Measurements from ENCODE around the gene AFF1. TPM values are rescaled to one million over a fixed set of nuclear protein-coding genes. Genes with fewer than 3 reads are reported as not detected.
A peak's percentile ranks its signal among the peaks of the same experiment; 100 is the strongest.

The AFF1 gene
- total RNA-seq, 1 experiment from 2014 or later: 14.5 TPM

DNA sequence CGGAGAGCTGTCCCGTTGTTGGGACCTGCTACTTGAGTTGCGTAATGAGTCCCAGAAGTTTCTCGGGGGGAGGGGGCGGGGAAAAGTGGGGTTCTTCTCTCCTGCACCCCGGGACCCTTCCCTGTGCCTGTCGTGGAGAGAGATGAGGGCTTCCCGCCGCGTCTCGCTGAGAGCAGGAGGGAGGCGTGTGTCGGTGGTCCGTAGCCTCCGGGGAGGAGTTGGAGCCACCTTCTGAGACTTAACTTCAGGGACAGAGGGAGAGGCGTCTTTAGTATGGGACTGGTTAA is 698 bp downstream of the AFF1 start:
- 0 out of 2 replicates have a peak, but pooled peaks cover 3% of the 10 kb centered on the region for H3K9me3 ChIP-seq (replicated peaks)
- DNase-seq (ENCODE audit: low read depth in 1 of 2, low spot score in 2 of 2): no peak
- peaks cover 5% of the 10 kb centered on the region for H3K36me3 ChIP-seq
- H3K27ac ChIP-seq: peak overlapping the region; percentile 73
- no peaks in the 10 kb centered on the region for H3K27me3 ChIP-seq (replicated peaks)
- H3K4me3 ChIP-seq: peak overlapping the region; percentile 93
- peaks cover 28% of the 10 kb centered on the region for H3K4me1 ChIP-seq (replicated peaks)

DNA sequence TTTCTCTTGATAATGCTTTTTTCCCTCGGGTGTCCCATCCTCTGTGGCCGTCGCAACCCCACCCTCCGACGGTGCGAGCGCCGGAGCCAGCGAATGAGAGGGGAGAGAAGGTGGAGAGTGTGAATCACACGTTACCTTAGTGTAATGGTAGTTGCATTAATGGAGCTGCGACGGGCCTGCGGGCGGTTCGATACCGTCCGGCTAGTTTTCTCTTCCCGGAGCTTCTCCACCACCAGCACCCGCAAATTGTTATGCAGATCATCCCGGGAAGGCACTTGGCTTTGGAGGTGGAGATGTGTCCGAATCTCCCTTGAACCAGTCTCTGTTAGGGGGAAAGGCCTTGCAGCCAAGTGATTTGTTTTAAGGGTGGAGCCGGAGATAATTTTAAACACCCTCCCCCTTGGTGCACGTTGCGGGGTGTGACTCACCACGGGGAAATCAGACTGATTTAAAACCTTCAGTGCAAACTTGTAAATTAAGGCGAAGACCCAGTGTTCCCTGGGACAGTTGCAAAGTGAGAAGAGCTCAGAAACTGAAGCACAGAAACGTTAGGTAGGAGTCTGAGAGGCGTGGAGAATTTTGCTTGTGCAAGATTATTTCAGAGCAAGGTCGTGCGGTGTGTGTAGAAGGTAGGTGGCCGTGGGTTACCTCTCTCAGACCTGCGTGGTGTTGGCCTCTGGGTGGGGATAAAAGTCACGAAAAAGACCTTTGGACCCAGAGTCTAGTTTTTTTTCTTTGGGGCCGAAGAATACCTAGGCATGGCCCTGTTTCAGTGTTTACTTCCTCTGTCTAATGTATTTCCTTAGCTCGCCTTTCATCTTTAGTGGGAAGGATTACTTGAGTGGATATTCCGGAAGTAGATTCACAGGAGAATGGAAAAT is 1.3 kb downstream of the AFF1 start:
- DNase-seq (ENCODE audit: low read depth in 1 of 2, low spot score in 2 of 2): peak; percentile 64 to 76
- H3K27me3 ChIP-seq (replicated peaks): no peaks in the 10 kb centered on the region

DNA sequence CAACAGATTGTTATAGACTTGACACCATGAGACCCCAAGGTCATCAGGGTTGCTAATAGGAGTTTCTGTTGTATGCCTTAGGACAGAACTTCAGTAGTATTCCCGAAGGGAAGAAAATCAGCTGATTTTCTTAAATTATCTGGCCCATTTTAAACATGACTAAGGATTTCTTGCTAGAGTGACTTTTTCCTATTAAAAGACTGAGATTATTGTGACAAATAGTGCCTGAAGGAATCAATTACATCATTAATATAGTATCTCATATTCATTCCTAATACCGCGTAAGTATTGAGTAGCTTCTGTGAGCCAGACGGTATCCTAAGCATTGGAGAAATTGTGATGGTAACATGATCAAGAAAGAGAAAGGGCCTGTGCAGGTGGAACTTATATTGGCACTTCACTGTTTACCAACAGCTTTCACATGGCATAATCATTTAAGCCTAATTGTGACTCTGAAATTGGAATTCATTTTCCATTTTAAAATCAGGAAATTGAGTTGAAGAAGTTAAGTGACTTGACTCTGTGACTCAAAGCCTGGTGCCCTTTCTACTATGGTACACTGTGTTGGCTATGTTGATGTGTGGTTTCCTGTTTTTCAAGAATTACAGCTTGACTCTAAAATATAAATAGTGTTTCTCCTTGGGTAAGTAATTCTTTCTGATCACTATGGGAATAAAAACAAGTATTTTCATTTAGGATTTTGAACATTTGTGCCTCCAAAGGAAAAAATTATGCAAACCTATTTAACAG is 4.1 kb downstream of the AFF1 start:
- H3K36me3 ChIP-seq: peaks cover 5% of the 10 kb centered on the region
- H3K9me3 ChIP-seq (replicated peaks): 0 out of 2 replicates have a peak, but pooled peaks cover 3% of the 10 kb centered on the region
- H3K27ac ChIP-seq: no peak overlapping the region
- no peak for DNase-seq (ENCODE audit: low read depth in 1 of 2, low spot score in 2 of 2)
- H3K27me3 ChIP-seq (replicated peaks): no peaks in the 10 kb centered on the region
- no peak overlapping the region for H3K4me3 ChIP-seq
- peaks cover 34% of the 10 kb centered on the region for H3K4me1 ChIP-seq (replicated peaks)

More for the DNA sequence above, 1.3 kb downstream of the AFF1 start:
- peaks cover 28% of the 10 kb centered on the region for H3K4me1 ChIP-seq (replicated peaks)
- H3K9me3 ChIP-seq (replicated peaks): 0 out of 2 replicates have a peak, but pooled peaks cover 3% of the 10 kb centered on the region
- H3K36me3 ChIP-seq: peaks cover 5% of the 10 kb centered on the region
- H3K27ac ChIP-seq: peak overlapping the region; percentile 73
- H3K4me3 ChIP-seq: peak overlapping the region; percentile 93

DNA sequence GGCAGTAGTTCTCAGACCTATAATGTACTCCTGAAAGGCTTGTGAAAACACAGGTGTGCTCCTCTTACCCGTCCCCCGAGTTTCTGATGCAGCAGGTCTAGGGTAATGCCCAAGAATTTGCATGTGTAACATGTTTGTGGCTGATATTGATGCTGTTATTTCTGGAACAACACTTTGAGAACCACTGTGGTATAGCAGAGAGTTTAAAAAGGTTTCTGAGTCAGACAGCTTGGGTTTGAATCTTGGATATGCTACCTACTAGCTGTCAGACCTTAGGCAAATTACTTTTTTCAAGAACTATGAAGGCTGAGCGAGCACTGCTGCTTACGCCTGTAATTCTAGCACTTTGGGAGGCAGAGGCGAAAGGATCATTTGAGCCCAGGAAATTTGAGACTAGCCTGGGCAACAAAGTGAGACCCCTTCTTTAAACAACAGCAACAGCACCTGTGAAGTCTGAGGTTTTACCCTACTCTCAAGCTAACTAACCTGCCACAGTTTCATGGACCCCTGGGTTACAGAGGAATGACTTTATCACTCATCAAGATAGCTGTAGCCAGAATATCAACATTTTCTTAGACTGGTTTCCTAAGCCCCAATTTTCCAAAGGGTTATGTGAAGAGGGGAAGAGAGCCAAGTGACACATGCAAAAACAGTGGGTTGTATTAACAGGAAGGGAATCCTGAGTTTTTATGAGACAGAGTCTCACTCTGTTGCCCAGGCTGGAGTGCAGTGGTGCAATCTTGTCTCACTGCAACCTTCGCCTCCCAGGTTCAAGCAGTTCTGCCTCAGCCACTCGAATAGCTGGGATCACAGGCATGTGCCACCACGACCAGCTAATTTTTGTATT is 5.1 kb downstream of the AFF1 start:
- no peak for DNase-seq (ENCODE audit: low read depth in 1 of 2, low spot score in 2 of 2)
- Histone ChIP-seq H3K9me3 (replicated peaks) (0 out of 2 replicates have a peak, but pooled peaks cover 3% of the 10 kb centered on the region), H3K27ac (no peak overlapping the region), H3K27me3 (replicated peaks) (no peaks in the 10 kb centered on the region), H3K4me3 (no peak overlapping the region), H3K36me3 (peaks cover 4% of the 10 kb centered on the region), H3K4me1 (replicated peaks) (peaks cover 31% of the 10 kb centered on the region)

DNA sequence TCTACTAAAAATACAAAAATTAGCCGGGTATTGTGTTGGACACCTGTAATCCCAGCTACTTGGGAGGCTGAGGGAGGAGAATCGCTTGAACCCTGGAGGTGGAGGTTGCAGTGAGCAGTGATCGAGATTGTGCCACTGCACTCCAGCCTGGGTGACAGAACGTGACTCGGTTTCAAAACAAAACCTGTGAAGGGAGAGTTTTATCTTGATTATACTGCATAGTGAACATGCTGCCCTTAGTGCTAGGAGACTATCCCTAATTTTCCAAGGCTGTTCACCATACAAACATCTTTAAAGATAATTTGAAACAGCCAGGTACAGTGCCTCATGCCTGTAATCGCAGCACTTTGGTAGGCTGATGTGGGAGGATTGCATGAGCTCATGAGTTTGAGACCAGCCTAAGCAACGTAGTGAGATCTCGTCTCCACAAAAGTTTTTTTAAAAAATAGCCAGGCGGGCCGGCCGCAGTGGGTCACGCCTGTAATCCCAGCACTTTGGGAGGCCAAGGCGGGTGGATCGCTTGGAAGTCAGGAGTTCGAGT is 6.2 kb downstream of the AFF1 start:
- Histone ChIP-seq H3K4me1 (replicated peaks) (peaks cover 31% of the 10 kb centered on the region), H3K9me3 (replicated peaks) (no peaks in the 10 kb centered on the region), H3K4me3 (no peak overlapping the region), H3K36me3 (no peaks in the 10 kb centered on the region; the same call in 1 of the 2 replicates), H3K27me3 (replicated peaks) (no peaks in the 10 kb centered on the region), H3K27ac (no peak overlapping the region)
- no peak for DNase-seq (ENCODE audit: low read depth in 1 of 2, low spot score in 2 of 2)

DNA sequence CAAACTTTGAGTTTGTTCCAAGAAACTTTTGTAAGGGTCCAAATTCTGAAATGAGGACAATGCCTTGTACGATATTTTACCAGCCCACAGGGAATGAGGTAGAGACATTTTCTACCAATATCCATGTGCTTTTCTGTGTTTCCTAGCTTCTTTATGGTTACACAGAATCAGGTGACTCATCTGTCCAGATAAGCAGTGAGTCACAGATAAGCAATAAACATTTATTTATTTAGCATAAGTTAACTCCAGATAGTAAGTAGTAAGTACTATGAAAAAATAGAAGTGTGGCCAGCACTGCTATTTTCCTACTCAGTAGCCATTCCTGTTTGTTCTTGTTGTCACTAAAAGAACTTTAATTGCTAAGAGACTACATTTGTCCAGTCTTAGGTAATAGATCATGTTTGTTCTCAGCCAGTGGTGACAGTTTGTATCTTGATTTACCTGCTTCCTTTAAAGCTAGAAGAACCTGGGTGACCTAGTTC is 7.4 kb downstream of the AFF1 start:
- no peaks in the 10 kb centered on the region for H3K9me3 ChIP-seq (replicated peaks)
- no peaks in the 10 kb centered on the region; the same call in 1 of the 2 replicates for H3K36me3 ChIP-seq
- DNase-seq (ENCODE audit: low read depth in 1 of 2, low spot score in 2 of 2): peak in 1 of 2 experiments; percentile 43
- peaks cover 31% of the 10 kb centered on the region for H3K4me1 ChIP-seq (replicated peaks)
- no peak overlapping the region for H3K4me3 ChIP-seq
- no peaks in the 10 kb centered on the region for H3K27me3 ChIP-seq (replicated peaks)
- no peak overlapping the region for H3K27ac ChIP-seq

DNA sequence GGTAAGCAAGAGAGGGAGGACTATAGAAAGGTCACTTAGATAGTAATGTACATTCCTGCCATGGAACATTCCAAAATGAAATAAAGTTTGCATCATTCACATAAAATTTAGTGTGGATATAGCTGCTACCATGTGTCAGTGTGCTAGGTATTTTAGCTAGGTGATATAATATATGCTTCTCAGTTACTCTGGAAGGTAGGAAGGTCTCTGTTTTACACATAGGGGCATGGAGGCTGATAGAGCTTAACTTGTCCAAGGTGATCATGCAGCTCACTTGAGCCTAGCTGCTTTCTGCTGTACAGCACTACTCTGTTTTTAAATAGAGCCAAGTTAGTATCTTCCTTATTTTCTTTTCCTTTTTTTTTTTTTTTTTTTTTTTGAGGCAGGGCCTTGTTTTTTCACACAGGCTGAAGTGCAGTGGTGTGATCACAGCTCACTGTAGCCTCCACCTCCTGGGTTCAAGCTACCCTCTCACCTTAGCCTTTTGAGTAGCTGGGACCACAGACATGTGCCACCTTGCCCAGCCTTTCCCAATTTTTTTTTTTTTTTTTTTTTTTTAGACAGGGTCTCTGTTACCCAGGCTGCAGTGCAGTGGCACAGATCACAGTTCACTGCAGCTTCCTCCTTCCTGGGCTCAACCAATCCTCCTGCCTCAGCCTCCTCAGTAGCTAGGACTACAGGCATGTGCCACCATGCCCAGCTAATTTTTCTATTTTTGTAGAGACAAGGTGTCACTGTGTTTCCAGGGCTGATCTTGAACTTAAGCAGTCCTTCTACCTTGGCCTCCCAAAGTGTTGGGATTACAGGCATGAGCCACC is 10.4 kb downstream of the AFF1 start:
- peaks cover 3% of the 10 kb centered on the region for H3K36me3 ChIP-seq
- no peak overlapping the region for H3K27ac ChIP-seq
- peaks cover 15% of the 10 kb centered on the region for H3K4me1 ChIP-seq (replicated peaks)
- H3K4me3 ChIP-seq: no peak overlapping the region
- H3K27me3 ChIP-seq (replicated peaks): no peaks in the 10 kb centered on the region
- H3K9me3 ChIP-seq (replicated peaks): no peaks in the 10 kb centered on the region
- no peak for DNase-seq (ENCODE audit: low read depth in 1 of 2, low spot score in 2 of 2)

DNA sequence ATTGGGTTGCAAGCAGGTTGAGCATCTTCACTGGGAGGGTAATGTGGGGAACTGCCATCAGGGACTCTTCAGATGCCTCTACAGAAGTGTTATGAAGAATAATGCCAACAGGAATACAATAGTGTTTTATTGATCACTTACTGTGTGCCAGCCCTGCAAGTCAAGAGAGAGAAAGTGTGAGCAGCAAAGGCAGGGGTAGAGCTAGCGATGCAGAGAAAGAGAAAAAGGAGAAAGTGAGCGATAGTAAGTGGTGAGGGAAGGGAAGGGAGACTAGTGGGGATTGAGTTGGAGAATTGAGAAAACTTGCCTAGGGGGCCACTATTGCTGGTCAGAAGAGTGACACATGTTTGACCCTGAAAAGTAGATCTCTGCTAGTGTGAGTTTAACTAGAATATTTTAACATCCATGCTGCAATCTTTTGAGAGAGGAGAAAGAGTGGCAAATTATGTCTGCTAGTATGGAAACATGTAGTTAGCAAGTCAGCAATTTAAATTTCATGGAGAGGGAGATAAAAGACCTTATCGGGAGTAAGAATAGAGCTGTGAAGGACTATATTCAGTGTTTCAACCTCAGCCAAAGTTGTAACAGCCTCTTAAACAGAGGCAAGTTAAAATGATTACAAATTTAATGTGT is 12.2 kb downstream of the AFF1 start:
- no peaks in the 10 kb centered on the region for H3K9me3 ChIP-seq (replicated peaks)
- no peak for DNase-seq (ENCODE audit: low read depth in 1 of 2, low spot score in 2 of 2)

DNA sequence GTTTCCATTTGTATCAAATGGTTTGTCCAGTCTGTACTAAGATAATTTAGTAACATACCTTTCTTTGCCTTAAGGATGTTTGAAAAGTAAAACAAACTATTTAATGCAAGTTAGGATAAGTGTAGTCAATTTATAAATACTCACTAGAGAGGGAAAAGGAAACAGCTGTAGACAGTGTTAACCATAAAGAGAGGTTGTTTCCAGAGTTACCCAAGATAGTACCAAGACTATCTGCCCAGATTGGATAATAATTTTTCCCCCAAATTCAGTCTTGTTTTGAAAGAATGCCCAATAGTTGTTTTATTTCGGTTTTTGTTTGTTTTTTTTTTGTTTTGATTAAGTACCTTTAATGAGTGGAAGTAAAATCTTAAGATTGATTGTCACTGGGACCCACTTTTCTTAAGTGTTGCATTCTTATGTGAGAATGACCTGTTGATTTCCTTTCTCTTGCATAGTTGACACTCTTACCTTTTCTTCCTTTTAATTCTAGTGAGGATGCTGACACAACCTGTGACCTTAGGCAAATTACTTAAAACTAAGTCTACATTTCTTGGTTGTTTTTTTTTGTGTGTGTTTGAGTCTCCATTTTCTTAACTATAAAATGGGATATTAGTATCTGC is 12.8 kb downstream of the AFF1 start:
- no peaks in the 10 kb centered on the region for H3K9me3 ChIP-seq (replicated peaks)
- no peak overlapping the region for H3K27ac ChIP-seq
- peaks cover 2% of the 10 kb centered on the region for H3K4me1 ChIP-seq (replicated peaks)
- no peaks in the 10 kb centered on the region for H3K27me3 ChIP-seq (replicated peaks)
- peaks cover 5% of the 10 kb centered on the region for H3K36me3 ChIP-seq
- H3K4me3 ChIP-seq: no peak overlapping the region
- no peak for DNase-seq (ENCODE audit: low read depth in 1 of 2, low spot score in 2 of 2)

More for the DNA sequence above, 12.2 kb downstream of the AFF1 start:
- H3K27ac ChIP-seq: no peak overlapping the region
- H3K36me3 ChIP-seq: peaks cover 5% of the 10 kb centered on the region
- no peak overlapping the region for H3K4me3 ChIP-seq
- peaks cover 8% of the 10 kb centered on the region for H3K4me1 ChIP-seq (replicated peaks)
- H3K27me3 ChIP-seq (replicated peaks): no peaks in the 10 kb centered on the region

DNA sequence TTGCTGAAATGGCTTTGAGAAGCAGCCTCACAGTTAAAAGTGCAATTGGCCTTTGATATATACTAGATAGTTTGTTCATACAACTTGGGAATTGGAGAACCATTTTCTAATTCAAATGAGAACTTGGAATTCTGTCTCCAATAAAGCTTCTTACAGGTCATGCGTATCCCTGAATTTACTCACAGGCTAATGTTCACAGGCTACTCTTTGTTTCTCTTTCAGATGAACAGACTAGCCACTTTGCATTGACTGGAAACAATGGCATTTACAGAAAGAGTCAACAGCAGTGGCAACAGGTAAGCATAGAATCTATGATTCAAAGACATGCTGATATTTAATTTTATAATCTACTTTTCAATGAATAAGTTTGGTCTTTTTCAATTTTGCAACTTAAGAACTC is 13.5 kb downstream of the AFF1 start:
- Histone ChIP-seq H3K27me3 (replicated peaks) (no peaks in the 10 kb centered on the region), H3K4me1 (replicated peaks) (no peaks in the 10 kb centered on the region), H3K9me3 (replicated peaks) (no peaks in the 10 kb centered on the region), H3K4me3 (no peak overlapping the region), H3K36me3 (peaks cover 8% of the 10 kb centered on the region), H3K27ac (no peak overlapping the region)
- no peak for DNase-seq (ENCODE audit: low read depth in 1 of 2, low spot score in 2 of 2)

DNA sequence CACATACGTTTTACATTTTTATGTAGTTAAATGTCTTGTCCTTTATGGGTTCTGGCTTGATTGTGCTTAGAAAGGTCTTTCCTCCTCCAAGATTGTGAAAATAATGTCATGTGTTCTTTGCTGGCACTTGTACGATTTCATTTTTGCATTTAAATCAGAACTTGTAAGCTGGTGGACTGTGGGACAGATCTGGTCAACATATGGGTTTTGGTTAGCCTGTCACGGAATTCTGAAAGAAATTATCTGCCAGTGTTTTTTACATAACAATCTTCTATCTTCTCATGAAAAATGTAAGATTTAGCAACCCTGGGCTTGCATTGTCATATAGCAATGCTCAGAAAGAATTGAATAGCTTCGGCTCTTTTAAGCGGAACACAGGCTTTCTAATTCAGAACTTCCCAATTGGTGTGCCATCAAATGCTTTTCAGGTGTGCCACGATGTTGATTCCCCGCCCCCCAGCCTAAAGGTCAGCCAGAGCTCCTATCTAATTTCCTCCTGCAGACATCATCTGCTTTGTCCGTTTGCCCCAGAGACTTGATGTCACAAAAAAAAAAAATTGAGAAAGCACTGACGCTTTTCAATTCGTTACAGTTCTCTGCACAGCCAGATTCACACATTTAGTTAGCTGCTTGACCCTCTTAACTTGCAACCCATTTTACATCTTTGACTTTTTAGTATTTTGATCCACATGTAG is 16.2 kb downstream of the AFF1 start:
- H3K4me3 ChIP-seq: no peak overlapping the region
- no peak overlapping the region for H3K27ac ChIP-seq
- no peak for DNase-seq (ENCODE audit: low read depth in 1 of 2, low spot score in 2 of 2)
- H3K36me3 ChIP-seq: peaks cover 16% of the 10 kb centered on the region
- no peaks in the 10 kb centered on the region for H3K27me3 ChIP-seq (replicated peaks)
- no peaks in the 10 kb centered on the region; the same call in 1 of the 2 replicates for H3K4me1 ChIP-seq (replicated peaks)
- H3K9me3 ChIP-seq (replicated peaks): no peaks in the 10 kb centered on the region

Data from SJSA1 (cell line).